ENCODE results near the gene MEFV. TPM values are rescaled to one million over a fixed set of nuclear protein-coding genes. Genes with fewer than 3 reads are reported as not detected.

The MEFV gene
- total and polyA plus RNA-seq, 2 of the 13 experiments (the other 11 are each of a cell fraction or from before 2014, with no cell fraction given), result 0.22 TPM; not detected in 1

DNA sequence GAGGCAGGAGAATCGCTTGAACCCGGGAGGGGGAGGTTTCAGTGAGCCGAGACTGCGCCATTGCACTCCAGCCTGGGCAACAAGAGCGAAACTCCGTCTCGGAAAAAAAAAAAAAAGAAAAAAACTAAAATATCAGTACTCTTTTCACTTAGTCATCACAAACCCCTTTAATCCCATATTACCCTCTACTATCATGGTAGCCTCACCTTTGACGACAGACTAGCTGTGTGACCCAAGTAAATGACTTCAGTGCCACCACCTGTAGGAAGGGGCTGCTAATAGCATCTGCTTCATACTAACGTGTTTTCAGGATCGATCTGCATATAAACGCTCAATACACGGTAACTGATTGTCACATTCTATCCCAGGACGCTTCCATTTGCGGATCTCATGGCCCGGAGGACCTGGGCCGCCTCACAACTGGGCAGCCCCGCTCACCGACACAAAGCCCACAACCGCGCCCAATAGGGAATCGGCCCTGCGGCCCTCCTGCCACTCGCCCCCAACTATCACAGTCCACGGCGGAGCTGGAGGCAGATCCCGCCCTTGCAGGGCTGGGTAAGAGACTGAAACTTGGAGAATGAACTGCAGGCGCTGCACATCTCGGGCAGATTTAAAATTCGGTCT is 25.8 kb upstream of the MEFV start (continued):
- no peak for TF ChIP-seq HIC2 (CRISPR knock-in tag; IDR thresholded peaks at IDR 0.05; ENCODE audit: low read depth)
- no peak for TF ChIP-seq ZFP62 (CRISPR knock-in tag; IDR thresholded peaks at IDR 0.05)
- no peak; the same call in 1 of the 2 replicates for TF ChIP-seq ZMAT3 (CRISPR knock-in tag; conservative IDR thresholded peaks at IDR 0.05)
- no peak for TF ChIP-seq ELF3 (CRISPR knock-in tag; IDR thresholded peaks at IDR 0.05)
- no peak for TF ChIP-seq GMEB2 (CRISPR knock-in tag; IDR thresholded peaks at IDR 0.05; ENCODE audit: low read depth)
- TF ChIP-seq ZNF704 (CRISPR knock-in tag; IDR thresholded peaks at IDR 0.05; ENCODE audit: borderline replicate concordance), result no peak
- peak; percentile 27 to 29; a peak in 3 of 4 replicates for TF ChIP-seq MAFK (conservative IDR thresholded peaks at IDR 0.05 in 1 of 2, IDR thresholded peaks at IDR 0.05 in 1 of 2; ENCODE audit: low read length in 2 of 2)
- no peak for TF ChIP-seq NKX3-1 (CRISPR knock-in tag; IDR thresholded peaks at IDR 0.05)
- no peak for TF ChIP-seq HMG20B (CRISPR knock-in tag; conservative IDR thresholded peaks at IDR 0.05)
- no peak for TF ChIP-seq SP1 (IDR thresholded peaks at IDR 0.05)
- TF ChIP-seq SP1 (CRISPR knock-in tag; IDR thresholded peaks at IDR 0.05), result no peak; the same call in 1 of the 2 replicates
- no peak for TF ChIP-seq HOXA3 (CRISPR knock-in tag; IDR thresholded peaks at IDR 0.05)
- no peak for TF ChIP-seq CBX5 (CRISPR knock-in tag; IDR thresholded peaks at IDR 0.05; ENCODE audit: borderline replicate concordance)
- TF ChIP-seq, protein P1, sequence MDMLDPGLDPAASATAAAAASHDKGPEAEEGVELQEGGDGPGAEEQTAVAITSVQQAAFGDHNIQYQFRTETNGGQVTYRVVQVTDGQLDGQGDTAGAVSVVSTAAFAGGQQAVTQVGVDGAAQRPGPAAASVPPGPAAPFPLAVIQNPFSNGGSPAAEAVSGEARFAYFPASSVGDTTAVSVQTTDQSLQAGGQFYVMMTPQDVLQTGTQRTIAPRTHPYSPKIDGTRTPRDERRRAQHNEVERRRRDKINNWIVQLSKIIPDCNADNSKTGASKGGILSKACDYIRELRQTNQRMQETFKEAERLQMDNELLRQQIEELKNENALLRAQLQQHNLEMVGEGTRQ (IDR thresholded peaks at IDR 0.05; ENCODE audit: low read depth, low read length), result no peak
- TF ChIP-seq, protein P1 (CRISPR knock-in tag; IDR thresholded peaks at IDR 0.05; ENCODE audit: borderline replicate concordance), result no peak
- TF ChIP-seq, protein P2, sequence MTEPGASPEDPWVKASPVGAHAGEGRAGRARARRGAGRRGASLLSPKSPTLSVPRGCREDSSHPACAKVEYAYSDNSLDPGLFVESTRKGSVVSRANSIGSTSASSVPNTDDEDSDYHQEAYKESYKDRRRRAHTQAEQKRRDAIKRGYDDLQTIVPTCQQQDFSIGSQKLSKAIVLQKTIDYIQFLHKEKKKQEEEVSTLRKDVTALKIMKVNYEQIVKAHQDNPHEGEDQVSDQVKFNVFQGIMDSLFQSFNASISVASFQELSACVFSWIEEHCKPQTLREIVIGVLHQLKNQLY (CRISPR knock-in tag; IDR thresholded peaks at IDR 0.05), result no peak
- no peak for TF ChIP-seq PATZ1 (CRISPR knock-in tag; IDR thresholded peaks at IDR 0.05)
- no peak for TF ChIP-seq ZNF615 (CRISPR knock-in tag; IDR thresholded peaks at IDR 0.05; ENCODE audit: borderline replicate concordance)
